Measurements from ENCODE around the gene PFKL. TPM values are rescaled to one million over a fixed set of nuclear protein-coding genes. Genes with fewer than 3 reads are reported as not detected.
A peak's percentile ranks its signal among the peaks of the same experiment; 100 is the strongest.
"Not testable (repeated sequence)": the region's sequence is repeated elsewhere in the genome, so short reads cannot be mapped to it uniquely, and the experiment has no call there.

The PFKL gene
- polyA plus RNA-seq, 6 donors from 2014 or later: 165 to 210 (median 189) TPM

DNA sequence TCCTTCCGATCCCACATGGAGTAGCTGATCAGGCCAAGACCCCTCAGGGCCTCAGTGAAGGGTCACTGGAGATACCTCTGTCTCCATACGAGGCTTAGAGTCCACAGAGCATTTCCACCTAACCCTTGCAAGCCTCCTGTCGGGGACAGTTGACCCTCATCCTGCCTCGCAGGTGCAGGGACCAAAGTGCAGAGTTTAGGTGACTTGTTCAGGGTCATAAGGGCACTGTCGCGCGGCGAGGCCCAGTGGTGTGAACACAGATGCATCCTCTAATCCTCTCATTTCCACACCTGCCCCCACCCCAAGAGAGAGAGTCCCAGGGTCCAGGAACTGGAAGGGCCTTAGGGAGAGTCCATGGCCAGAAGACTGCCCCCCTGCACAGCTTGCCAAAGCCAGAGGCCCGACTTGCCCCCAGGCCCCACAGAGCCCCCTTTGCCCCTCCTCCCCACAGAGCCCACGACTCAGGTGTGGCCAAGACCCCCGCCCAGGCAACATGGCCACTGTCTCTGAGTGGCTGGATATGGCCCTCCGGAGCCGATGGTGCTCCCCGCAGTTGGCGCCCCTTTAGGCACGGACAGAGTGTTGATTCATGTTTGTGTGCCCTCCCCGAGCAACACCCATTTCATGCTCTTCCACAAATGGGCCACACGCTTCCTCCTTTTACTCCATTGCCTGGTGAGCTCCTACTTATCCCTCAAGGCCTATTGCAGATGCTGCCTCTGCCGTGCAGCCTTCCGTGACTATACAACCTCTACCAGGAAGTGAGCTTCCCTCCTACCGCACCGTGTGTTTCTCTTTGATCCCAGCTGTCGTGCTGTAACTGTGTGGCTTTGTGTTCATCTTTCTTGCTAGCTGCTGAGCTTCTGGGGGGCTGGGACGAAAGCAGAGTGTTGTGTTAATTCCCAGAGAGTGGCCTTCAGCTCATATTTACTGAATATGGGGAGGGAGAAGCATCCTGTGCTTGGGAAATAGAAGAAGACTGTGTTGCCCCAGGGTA, 55.2 kb downstream of the PFKL start:
- H3K4me1 Mint-ChIP-seq: peaks cover 42 to 62% (median 47%) of the 10 kb centered on the region in 3 donors
- ATAC-seq (ENCODE audit: low read depth in 2 of 2) (peak; percentile 43 to 52), DNase-seq (no peak)
- peaks cover 0 to 3% (median 0%) of the 10 kb centered on the region in 7 donors for H3K9me3 Mint-ChIP-seq
- H3K4me3 Mint-ChIP-seq: peak overlapping the region; percentile 79 to 95 (median 89)
- H3K27ac Mint-ChIP-seq: peak overlapping the region; percentile 37 to 77 (median 62)
- peaks cover 0 to 5% (median 0%) of the 10 kb centered on the region in 3 donors for H3K27me3 Mint-ChIP-seq
- H3K36me3 Mint-ChIP-seq: peaks cover 0 to 8% of the 10 kb centered on the region in 2 donors

- peak overlapping the region in 1 of 8 donors; percentile 37 for H3K4me3 Mint-ChIP-seq
- peaks cover 0 to 3% (median 0%) of the 10 kb centered on the region in 3 donors for H3K27me3 Mint-ChIP-seq
- H3K4me1 Mint-ChIP-seq: peaks cover 48 to 70% (median 50%) of the 10 kb centered on the region in 3 donors
- H3K36me3 Mint-ChIP-seq: peaks cover 0 to 8% of the 10 kb centered on the region in 2 donors
- H3K27ac Mint-ChIP-seq: peak overlapping the region in 4 of 6 donors; percentile 54 to 85 (median 69)
- DNase-seq: no peak
- no peak for ATAC-seq (ENCODE audit: low read depth in 2 of 2)
- peaks cover 0 to 3% (median 0%) of the 10 kb centered on the region in 7 donors for H3K9me3 Mint-ChIP-seq
These were observed 56.3 kb downstream of the PFKL start for GRCh38 chr21:44356160-44356559.

- Mint-ChIP-seq H3K4me1 (peaks cover 48 to 69% (median 50%) of the 10 kb centered on the region in 3 donors), H3K4me3 (peak overlapping the region in 3 of 8 donors; percentile 5 to 42 (median 37)), H3K27ac (peak overlapping the region in 4 of 6 donors; percentile 54 to 85 (median 69))
These were observed 56.8 kb downstream of the PFKL start for GRCh38 chr21:44356636-44357035.

GRCh38 chr21:44357064-44357837, 57.4 kb downstream of the PFKL start:
- Mint-ChIP-seq H3K9me3 (peaks cover 0 to 3% (median 0%) of the 10 kb centered on the region in 7 donors), H3K4me3 (no peak overlapping the region), H3K36me3 (peaks cover 0 to 8% of the 10 kb centered on the region in 2 donors), H3K27ac (peak overlapping the region in 2 of 6 donors; percentile 7 to 47), H3K27me3 (no peaks in the 10 kb centered on the region), H3K4me1 (peaks cover 46 to 65% (median 48%) of the 10 kb centered on the region in 3 donors)
- DNase-seq: no peak
- ATAC-seq (ENCODE audit: low read depth in 2 of 2): no peak

More at GRCh38 chr21:44356636-44357035, 56.8 kb downstream of the PFKL start:
- H3K27me3 Mint-ChIP-seq: no peaks in the 10 kb centered on the region
- H3K36me3 Mint-ChIP-seq: peaks cover 0 to 8% of the 10 kb centered on the region in 2 donors
- peaks cover 0 to 3% (median 0%) of the 10 kb centered on the region in 7 donors for H3K9me3 Mint-ChIP-seq
- DNase-seq (no peak), ATAC-seq (ENCODE audit: low read depth in 2 of 2) (peak; percentile 26 to 32)

DNA sequence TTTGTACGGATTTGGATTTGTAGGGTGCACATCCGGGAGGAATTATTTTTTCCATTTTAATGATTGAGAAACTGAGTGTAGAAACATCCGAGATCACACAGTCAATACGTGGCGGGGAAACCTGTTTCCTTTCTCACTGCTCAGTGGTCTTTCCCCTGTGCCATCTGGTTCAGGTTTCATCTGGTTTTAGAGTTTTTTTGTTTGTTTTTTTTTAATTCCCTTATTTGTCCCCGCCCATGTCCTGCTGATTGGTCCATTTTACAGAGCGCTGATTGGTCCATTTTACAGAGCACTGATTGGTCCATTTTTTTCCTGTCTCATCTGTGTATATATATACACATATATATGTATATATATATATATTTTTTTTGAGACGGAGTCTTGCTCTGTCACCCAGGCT, 59.5 kb downstream of the PFKL start:
- no peak for DNase-seq
- peaks cover 8 to 21% of the 10 kb centered on the region in 2 donors for H3K36me3 Mint-ChIP-seq

DNA sequence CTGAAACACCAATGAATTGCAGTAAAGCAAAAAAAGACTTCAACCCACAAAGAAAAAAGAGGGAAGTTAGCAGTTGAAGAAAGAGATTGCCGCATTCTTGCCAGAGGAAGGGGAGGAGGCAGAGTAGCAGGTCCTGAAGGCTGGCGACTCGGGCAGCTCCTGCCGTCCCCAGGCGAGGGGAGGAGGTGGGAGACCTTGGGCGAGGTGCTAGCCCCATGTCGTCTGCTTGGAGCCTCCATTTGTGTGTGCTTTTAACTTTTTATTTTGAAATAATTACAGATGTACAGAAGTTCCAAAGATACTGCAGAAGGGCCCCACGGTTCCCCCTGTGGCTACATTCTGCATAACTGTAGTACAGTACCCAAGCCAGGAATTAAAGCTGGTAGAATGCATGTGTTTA, 60.3 kb downstream of the PFKL start:
- peak overlapping the region in 1 of 6 donors; percentile 78 for H3K27ac Mint-ChIP-seq
- DNase-seq: no peak
- peak overlapping the region in 7 of 8 donors; percentile 31 to 83 (median 62) for H3K4me3 Mint-ChIP-seq

More for the DNA sequence above, 59.5 kb downstream of the PFKL start:
- peak in 1 of 2 donors; percentile 16 for ATAC-seq (ENCODE audit: low read depth in 2 of 2)
- Mint-ChIP-seq H3K4me1 (peaks cover 26 to 44% (median 26%) of the 10 kb centered on the region in 3 donors), H3K9me3 (peaks cover 0 to 9% (median 6%) of the 10 kb centered on the region in 7 donors), H3K4me3 (no peak overlapping the region), H3K27ac (no peak overlapping the region), H3K27me3 (no peaks in the 10 kb centered on the region)

DNA sequence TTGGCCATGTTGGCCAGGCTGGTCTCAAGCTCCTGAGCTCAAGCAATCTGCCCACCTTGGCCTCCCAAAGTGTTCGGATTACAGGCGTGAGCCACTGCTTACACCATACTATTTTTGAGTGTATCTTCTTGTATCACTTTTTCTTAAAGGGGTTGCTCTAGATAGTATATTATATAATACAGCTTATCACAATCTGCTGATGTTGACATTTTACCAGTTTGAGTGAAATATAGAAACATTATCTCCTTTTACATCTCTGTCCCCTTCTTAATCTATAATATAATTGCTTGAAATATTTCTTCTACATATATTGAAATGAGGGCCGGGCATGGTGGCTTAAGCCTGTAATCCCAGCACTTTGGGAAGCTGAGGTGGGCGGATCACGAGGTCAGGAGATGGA, 62.0 kb downstream of the PFKL start:
- peaks cover 7 to 20% (median 9%) of the 10 kb centered on the region in 3 donors for H3K4me1 Mint-ChIP-seq
- not testable (repeated sequence) for H3K4me3 Mint-ChIP-seq; H3K27me3 Mint-ChIP-seq; H3K9me3 Mint-ChIP-seq; ATAC-seq (ENCODE audit: low read depth in 2 of 2); H3K27ac Mint-ChIP-seq; DNase-seq
- peaks cover 8 to 21% of the 10 kb centered on the region in 2 donors for H3K36me3 Mint-ChIP-seq

More for the DNA sequence above, 60.3 kb downstream of the PFKL start:
- Mint-ChIP-seq H3K9me3 (peaks cover 0 to 9% (median 6%) of the 10 kb centered on the region in 7 donors), H3K27me3 (no peaks in the 10 kb centered on the region), H3K4me1 (peaks cover 18 to 36% (median 18%) of the 10 kb centered on the region in 3 donors), H3K36me3 (peaks cover 8 to 21% of the 10 kb centered on the region in 2 donors)
- peak; percentile 68 to 74 for ATAC-seq (ENCODE audit: low read depth in 2 of 2)

- H3K27ac Mint-ChIP-seq: no peak overlapping the region
These were observed 63.4 kb downstream of the PFKL start for GRCh38 chr21:44363278-44363677.

DNA sequence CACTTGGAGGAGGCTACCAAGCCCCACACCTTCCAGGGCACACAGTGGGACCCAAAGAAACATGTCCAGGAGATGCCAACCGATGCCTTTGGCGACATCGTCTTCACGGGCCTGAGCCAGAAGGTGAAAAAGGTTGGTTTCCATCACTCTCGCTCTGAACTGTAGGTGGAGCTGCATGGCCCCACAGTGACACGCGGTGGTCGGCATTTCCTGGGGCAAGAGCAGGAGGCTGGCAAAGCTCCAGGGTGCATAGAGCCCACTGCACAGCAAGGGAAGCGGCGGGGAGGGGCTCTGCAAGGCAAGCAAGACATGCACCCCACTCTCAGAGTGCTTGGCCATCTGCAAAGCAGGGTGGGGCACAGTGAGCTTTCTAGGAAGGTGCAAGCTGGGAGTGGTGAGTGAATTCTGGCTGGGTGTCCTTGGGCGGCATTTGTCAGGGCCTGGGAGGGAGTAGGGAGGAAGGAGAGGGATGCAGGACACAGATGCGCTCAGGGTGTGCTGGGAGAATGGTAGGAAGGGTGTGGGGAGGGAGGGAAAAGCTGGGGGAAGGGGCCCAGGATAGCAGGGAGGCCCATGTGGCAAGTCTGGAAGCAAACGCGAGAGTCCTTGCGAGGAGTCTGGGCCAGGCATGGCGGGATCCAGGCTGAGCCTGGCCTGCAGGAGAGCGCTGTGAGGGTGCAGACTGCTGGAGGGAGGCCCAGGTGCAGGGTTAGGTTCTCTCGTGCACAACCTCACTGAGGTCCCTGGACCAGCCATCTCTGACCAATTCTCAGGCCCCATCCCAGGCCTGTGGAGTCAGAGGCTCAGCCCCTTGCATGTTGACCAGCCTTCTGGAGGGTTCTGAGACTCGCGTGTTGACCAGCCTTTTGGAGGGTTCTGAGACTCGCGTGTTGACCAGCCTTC, 64.5 kb downstream of the PFKL start:
- Mint-ChIP-seq H3K4me3 (no peak overlapping the region), H3K27ac (peak overlapping the region in 1 of 6 donors; percentile 27), H3K27me3 (no peaks in the 10 kb centered on the region), H3K36me3 (peaks cover 8 to 14% of the 10 kb centered on the region in 2 donors), H3K4me1 (peaks cover 7 to 17% (median 9%) of the 10 kb centered on the region in 3 donors), H3K9me3 (peaks cover 0 to 9% (median 5%) of the 10 kb centered on the region in 7 donors)
- ATAC-seq (ENCODE audit: low read depth in 2 of 2) (no peak), DNase-seq (no peak)

More at GRCh38 chr21:44363278-44363677, 63.4 kb downstream of the PFKL start:
- Mint-ChIP-seq H3K36me3 (peaks cover 8 to 18% of the 10 kb centered on the region in 2 donors), H3K27me3 (no peaks in the 10 kb centered on the region), H3K4me1 (peaks cover 7 to 17% (median 9%) of the 10 kb centered on the region in 3 donors), H3K4me3 (peak overlapping the region in 1 of 8 donors; percentile 42), H3K9me3 (peaks cover 0 to 9% (median 5%) of the 10 kb centered on the region in 7 donors)
- no peak for ATAC-seq (ENCODE audit: low read depth in 2 of 2)
- no peak for DNase-seq

DNA sequence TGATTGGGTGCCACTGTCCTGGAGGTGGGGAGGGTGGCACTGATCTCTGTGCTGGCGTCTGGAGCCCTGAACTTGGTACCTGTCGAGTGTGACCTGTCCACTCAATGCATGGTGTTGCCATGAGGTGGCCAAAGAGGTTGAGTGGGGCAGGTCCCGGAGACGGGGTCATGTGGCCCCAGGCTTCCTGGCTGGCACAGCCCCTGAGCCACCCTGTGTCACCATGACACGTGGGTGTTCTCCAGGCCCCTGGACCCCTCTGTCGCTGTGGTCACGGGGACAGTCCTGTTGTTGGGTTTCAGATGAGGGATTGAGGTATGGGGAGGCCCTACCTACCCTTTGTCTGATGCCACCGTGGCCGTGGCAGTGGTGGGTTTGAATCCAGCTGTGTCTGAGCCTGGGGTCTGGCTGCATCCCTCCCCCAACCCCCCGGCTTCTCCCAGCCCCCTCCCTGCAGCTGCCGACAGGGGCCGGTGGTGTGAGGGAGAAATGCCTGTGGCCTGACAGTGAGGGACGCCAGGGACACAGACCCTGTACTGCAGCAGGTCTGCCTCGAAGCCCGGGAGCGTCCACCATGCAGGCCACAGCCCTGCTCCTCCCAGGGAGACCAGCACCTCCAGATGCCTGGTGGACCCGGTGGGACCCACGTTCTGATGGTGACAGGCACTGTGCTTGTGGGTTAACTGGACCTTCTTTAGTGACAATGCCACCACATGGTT, 65.6 kb downstream of the PFKL start:
- Mint-ChIP-seq H3K4me1 (peaks cover 0 to 9% (median 4%) of the 10 kb centered on the region in 3 donors), H3K27ac (no peak overlapping the region), H3K4me3 (no peak overlapping the region), H3K27me3 (no peaks in the 10 kb centered on the region), H3K9me3 (peaks cover 0 to 9% (median 5%) of the 10 kb centered on the region in 7 donors), H3K36me3 (peaks cover 8 to 14% of the 10 kb centered on the region in 2 donors)
- ATAC-seq (ENCODE audit: low read depth in 2 of 2) (no peak), DNase-seq (no peak)

DNA sequence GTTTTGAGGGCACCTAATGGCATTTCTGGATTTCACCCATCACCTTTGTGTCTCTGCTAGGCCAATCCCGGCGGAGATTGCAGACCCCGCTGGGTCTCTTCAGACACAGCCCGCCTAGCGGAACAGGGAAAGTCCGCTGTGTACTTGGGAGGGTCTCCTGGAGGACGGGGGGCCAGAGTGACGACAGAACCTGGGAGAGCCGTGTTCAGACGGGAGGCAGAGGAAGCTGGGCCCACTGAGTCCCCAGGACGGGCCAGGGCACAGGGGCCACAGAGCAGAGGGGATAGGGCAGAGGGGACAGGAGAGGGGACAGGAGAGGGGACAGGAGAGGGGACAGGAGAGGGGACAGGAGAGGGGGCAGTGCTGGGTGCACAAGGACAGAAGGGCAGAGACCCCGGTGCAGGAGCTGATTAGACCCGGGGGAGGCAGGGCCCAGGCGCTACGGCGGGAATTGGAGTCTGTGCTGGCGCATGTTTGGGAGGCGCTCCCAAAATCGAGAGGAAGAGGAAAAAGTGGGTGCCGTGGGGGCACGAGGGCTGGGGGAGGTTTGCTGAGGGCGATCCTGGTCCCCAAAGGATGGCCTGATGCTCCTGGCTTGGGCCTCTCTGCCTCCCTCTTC, 66.2 kb downstream of the PFKL start:
- DNase-seq (no peak), ATAC-seq (ENCODE audit: low read depth in 2 of 2) (no peak)
- Mint-ChIP-seq H3K9me3 (peaks cover 0 to 9% (median 5%) of the 10 kb centered on the region in 7 donors), H3K27ac (no peak overlapping the region), H3K4me1 (peaks cover 0 to 3% (median 0%) of the 10 kb centered on the region in 3 donors), H3K36me3 (peaks cover 8 to 14% of the 10 kb centered on the region in 2 donors), H3K27me3 (no peaks in the 10 kb centered on the region), H3K4me3 (no peak overlapping the region)
